Measurements from ENCODE around the gene PUM1. TPM values are rescaled to one million over a fixed set of nuclear protein-coding genes. Genes with fewer than 3 reads are reported as not detected.

The PUM1 gene
- 100 to 1,000 TPM in 1 of 4 donors, 10 to 100 TPM in 3; 75.1 to 104 (median 86.4) TPM for total RNA-seq

GRCh38 chr1:31065310-31066217 lies at the start of gene PUM1:
PUM1 (minus strand) TSS chr1:31065717; CDS start chr1:31059566, 6,151 bp downstream.
- TF ChIP-seq CTCF (IDR thresholded peaks at IDR 0.05; ENCODE audit: low read depth), result no peak

- TF ChIP-seq CTCF (IDR thresholded peaks at IDR 0.05; ENCODE audit: low read depth), result no peak
Measured at GRCh38 chr1:31112266-31112935, 46.9 kb upstream of the PUM1 start.

- TF ChIP-seq CTCF (IDR thresholded peaks at IDR 0.05; ENCODE audit: low read depth), result no peak
Measured at GRCh38 chr1:31111290-31111951, 45.9 kb upstream of the PUM1 start.

GRCh38 chr1:31110846-31111245 lies 45.3 kb upstream of the PUM1 start:
- no peak for TF ChIP-seq CTCF (IDR thresholded peaks at IDR 0.05; ENCODE audit: low read depth)

GRCh38 chr1:31108861-31109260 lies 43.3 kb upstream of the PUM1 start:
- no peak for TF ChIP-seq CTCF (IDR thresholded peaks at IDR 0.05; ENCODE audit: low read depth)

GRCh38 chr1:31105646-31106045 lies 40.1 kb upstream of the PUM1 start:
- no peak for TF ChIP-seq CTCF (IDR thresholded peaks at IDR 0.05; ENCODE audit: low read depth)

GRCh38 chr1:31102501-31102950 lies 37.0 kb upstream of the PUM1 start:
- no peak for TF ChIP-seq CTCF (IDR thresholded peaks at IDR 0.05; ENCODE audit: low read depth)

All from subcutaneous adipose tissue (tissue), 4 donors.